Mesodermal cell (in vitro differentiated cells): Measurements from ENCODE around the gene DPF3.

Source experiments
- H3K27ac ChIP-seq: 2 replicates; pipeline ENCODE4 v1.7.0; 2013; ENCODE audit warnings: mild to moderate bottlenecking, low read depth, low read length, moderate library complexity; ENCODE audit not compliant: severe bottlenecking
- H3K36me3 ChIP-seq: 2 replicates; pipeline ENCODE4 v1.7.1; 2013; ENCODE audit warnings: mild to moderate bottlenecking, low read length, moderate library complexity; ENCODE audit not compliant: control insufficient read depth, insufficient read depth
- H3K4me1 ChIP-seq: one replicate; pipeline ENCODE4 v1.7.1; 2013; ENCODE audit warnings: mild to moderate bottlenecking, low read length; ENCODE audit not compliant: insufficient read depth, control insufficient read depth, poor library complexity, severe bottlenecking
- H3K4me3 ChIP-seq: 2 replicates; pipeline ENCODE4 v1.7.0; 2013; ENCODE audit warnings: low read length, control low read depth, mild to moderate bottlenecking; ENCODE audit not compliant: insufficient read depth, poor library complexity, severe bottlenecking; ENCODE audit errors: extremely low read depth
- H3K9me3 ChIP-seq: 2 replicates; pipeline ENCODE4 v1.7.1; 2013; ENCODE audit warnings: mild to moderate bottlenecking, low read length, moderate library complexity; ENCODE audit not compliant: control insufficient read depth
- WGBS, 2 experiments: methylation state at CpG; one replicate each; pipeline ENCODE4 v1.1.5; 2013; ENCODE audit warnings: missing lambda C conversion rate in 2 of 2; ENCODE audit not compliant: insufficient coverage in 2 of 2; 5-methylcytosine and 5-hydroxymethylcytosine counted together

DPF3 gene

GRCh38 chr14:72682188-72682587 is 211.7 kb downstream of the DPF3 start:
- Histone ChIP-seq H3K4me3 (no peak overlapping the region), H3K36me3 (peaks cover under 1% of the 10 kb centered on the region), H3K27ac (no peak overlapping the region), H3K9me3 (no peaks in the 10 kb centered on the region), H3K4me1 (no peaks in the 10 kb centered on the region)
- WGBS, 2 experiments = 93% methylated on average over 3 of the region's 5 CpGs; no CpG with 5 or more reads in 1 of the 2 experiments

GRCh38 chr14:72680853-72681640 is 212.9 kb downstream of the DPF3 start:
- 90 to 100% methylated on average over 4 to 5 of the region's 7 CpGs for whole genome bisulfite sequencing, 2 experiments
- Histone ChIP-seq H3K9me3 (no peaks in the 10 kb centered on the region), H3K4me1 (no peaks in the 10 kb centered on the region), H3K36me3 (peaks cover 3% of the 10 kb centered on the region), H3K27ac (no peak overlapping the region), H3K4me3 (no peak overlapping the region)

GRCh38 chr14:72679536-72680151 is 214.3 kb downstream of the DPF3 start:
- Histone ChIP-seq H3K36me3 (peaks cover 3% of the 10 kb centered on the region), H3K4me1 (no peaks in the 10 kb centered on the region), H3K9me3 (no peaks in the 10 kb centered on the region), H3K4me3 (no peak overlapping the region), H3K27ac (no peak overlapping the region)
- WGBS, 2 experiments = 63 to 65% methylated on average over 21 to 26 of the region's 27 CpGs

- Histone ChIP-seq H3K4me3 (no peak overlapping the region), H3K4me1 (no peaks in the 10 kb centered on the region), H3K27ac (no peak overlapping the region), H3K9me3 (no peaks in the 10 kb centered on the region), H3K36me3 (peaks cover 3% of the 10 kb centered on the region)
- WGBS, 2 experiments = 85 to 86% methylated on average over 13 to 14 of the region's 14 CpGs
These were observed 214.8 kb downstream of the DPF3 start for GRCh38 chr14:72679141-72679535.

- Histone ChIP-seq H3K4me1 (no peaks in the 10 kb centered on the region), H3K27ac (no peak overlapping the region), H3K9me3 (no peaks in the 10 kb centered on the region), H3K4me3 (no peak overlapping the region), H3K36me3 (peaks cover 3% of the 10 kb centered on the region)
- WGBS, 2 experiments = 91 to 95% methylated on average over 4 of the region's 5 CpGs
These were observed 215.5 kb downstream of the DPF3 start for GRCh38 chr14:72678356-72678755.

- Histone ChIP-seq H3K9me3 (no peaks in the 10 kb centered on the region), H3K4me1 (no peaks in the 10 kb centered on the region), H3K4me3 (no peak overlapping the region), H3K27ac (no peak overlapping the region), H3K36me3 (peaks cover 3% of the 10 kb centered on the region)
- WGBS, 2 experiments = 100% methylated on average over 1 to 2 of the region's 4 CpGs
These were observed 216.2 kb downstream of the DPF3 start for GRCh38 chr14:72677664-72678063.

- no peaks in the 10 kb centered on the region for H3K9me3 ChIP-seq
- 69 to 71% methylated on average over 1 to 2 of the region's 3 CpGs for WGBS, 2 experiments
- no peak overlapping the region for H3K4me3 ChIP-seq
- no peak overlapping the region for H3K27ac ChIP-seq
- no peaks in the 10 kb centered on the region for H3K4me1 ChIP-seq
- peaks cover 3% of the 10 kb centered on the region for H3K36me3 ChIP-seq
These were observed 218.8 kb downstream of the DPF3 start for GRCh38 chr14:72675126-72675525.

GRCh38 chr14:72673179-72673578 is 220.7 kb downstream of the DPF3 start:
- Histone ChIP-seq H3K27ac (no peak overlapping the region), H3K4me3 (no peak overlapping the region), H3K9me3 (no peaks in the 10 kb centered on the region), H3K4me1 (no peaks in the 10 kb centered on the region), H3K36me3 (peaks cover 3% of the 10 kb centered on the region)

GRCh38 chr14:72666610-72667009 is 227.3 kb downstream of the DPF3 start:
- no peak overlapping the region for H3K4me3 ChIP-seq
- peaks cover 25% of the 10 kb centered on the region for H3K4me1 ChIP-seq
- H3K36me3 ChIP-seq = no peaks in the 10 kb centered on the region
- H3K9me3 ChIP-seq = no peaks in the 10 kb centered on the region
- no CpG with 5 or more reads among the region's 1 CpG for WGBS, 2 experiments
- H3K27ac ChIP-seq = no peak overlapping the region

GRCh38 chr14:72665259-72665658 is 228.6 kb downstream of the DPF3 start:
- H3K27ac ChIP-seq = peak overlapping the region; percentile 58
- no peaks in the 10 kb centered on the region for H3K9me3 ChIP-seq
- H3K4me1 ChIP-seq = peaks cover 25% of the 10 kb centered on the region
- no peak overlapping the region for H3K4me3 ChIP-seq
- 57 to 100% methylated on average over 1 to 2 of the region's 3 CpGs for WGBS, 2 experiments
- H3K36me3 ChIP-seq = no peaks in the 10 kb centered on the region

GRCh38 chr14:72664651-72665050 is 229.2 kb downstream of the DPF3 start:
- no peak overlapping the region for H3K27ac ChIP-seq
- WGBS, 2 experiments = 95 to 97% methylated on average over 4 of the region's 4 CpGs
- no peaks in the 10 kb centered on the region for H3K9me3 ChIP-seq
- H3K36me3 ChIP-seq = no peaks in the 10 kb centered on the region
- H3K4me3 ChIP-seq = no peak overlapping the region
- peaks cover 25% of the 10 kb centered on the region for H3K4me1 ChIP-seq
